SHP77 treated with DMSO at 0.1 percent for 48 hours (cell line): ENCODE results near the gene CCL27.

Experiments
- DNase-seq: peaks from one replicate; lab custom pipeline; 2025; lab: John Stamatoyannopoulos, UW

Gene CCL27

DNA sequence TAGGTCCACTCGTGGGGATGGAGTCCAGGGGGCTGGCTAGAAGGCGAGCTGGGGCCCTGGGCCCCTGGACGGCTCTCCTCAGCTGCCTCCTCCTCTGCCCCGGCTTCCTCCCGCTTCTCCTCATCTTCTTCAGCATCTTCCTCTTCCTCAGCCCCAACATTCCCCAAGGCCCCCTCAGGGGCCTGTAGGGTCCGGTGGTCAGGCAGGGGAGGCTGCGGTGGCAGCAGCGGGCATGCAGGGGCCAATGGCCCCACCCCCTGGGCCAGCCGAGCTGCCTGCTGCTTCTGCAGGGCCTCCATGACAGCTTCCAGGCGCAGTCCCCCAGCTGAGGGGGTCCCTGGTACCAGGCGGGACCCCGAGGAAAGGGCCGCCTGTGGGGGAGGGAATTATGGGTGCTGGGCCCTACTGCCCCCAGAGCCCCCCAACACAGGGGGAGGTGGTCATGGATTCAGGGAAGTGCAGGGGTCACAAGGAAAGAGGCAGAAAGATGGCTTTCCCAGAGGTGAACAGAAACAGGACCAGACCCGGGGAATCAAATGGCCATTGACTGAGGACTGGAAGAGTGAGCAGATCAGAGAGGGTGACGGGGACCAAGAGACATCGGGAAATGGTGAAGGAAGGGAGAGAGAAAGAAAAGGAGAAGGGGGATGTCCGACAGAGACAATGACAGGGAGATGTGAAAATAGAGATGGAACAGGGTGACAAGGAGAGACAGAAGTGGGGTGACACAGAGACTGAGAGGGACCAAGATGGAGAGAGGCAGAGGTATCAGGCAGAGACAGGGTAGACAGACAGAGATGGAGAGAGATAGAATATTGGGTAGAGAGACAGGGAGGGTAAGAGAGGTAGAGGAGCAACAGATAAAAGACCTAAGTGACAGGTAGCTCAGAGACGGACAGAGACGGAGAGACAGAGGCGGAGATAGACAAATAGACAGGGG lies 34.5 kb downstream of the CCL27 start:
- DNase-seq = no peak

DNA sequence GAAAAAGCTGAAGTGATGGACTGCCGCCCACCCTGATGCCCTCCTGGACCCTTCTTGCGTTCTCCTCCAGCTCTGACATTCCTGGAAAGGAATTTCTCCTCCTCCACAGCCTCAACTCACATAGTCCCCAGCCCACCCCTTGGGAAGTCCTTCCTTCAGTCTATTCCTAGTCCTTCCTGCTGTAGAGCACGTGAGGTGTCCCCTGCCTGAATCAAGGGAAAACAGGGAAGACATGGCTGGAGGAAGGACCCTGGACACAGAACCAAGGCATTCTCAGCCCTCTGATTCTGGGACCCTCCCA lies 37.3 kb downstream of the CCL27 start:
- no peak for DNase-seq

DNA sequence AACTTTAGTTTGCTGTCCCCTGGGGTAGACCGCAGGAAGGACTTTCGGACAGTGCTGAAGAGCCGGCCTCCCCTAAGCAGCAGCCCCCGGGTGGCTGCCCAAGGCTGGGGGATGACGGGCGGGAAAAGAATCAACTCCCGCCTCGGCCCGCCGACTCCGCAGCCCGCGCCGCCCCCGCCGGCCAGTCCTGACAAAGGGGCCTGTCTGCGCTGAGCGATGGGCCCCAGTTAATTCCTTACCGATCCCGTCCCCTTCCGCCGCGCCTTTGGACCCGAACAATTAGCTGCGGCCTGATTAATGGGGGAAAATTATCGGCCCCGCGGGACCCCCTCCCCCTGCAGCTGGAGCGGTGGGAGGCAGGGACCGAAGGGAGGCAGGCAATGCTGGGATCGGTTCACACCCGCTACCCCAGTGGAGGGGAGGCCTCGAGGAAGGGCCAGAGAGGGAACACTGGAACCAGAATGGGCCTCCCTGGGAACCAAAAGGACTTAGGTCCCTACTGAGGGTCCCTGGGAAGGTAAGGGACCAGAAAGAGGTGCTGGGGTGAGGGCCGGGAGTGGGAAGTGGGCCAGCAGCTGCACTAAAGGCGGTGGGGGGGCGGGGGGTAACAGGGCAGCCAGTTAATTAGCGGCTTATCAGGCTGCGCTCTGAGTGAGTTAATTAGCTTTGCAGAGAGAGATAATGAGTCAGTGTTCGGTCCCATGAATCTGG lies 37.8 kb downstream of the CCL27 start:
- DNase-seq = no peak

DNA sequence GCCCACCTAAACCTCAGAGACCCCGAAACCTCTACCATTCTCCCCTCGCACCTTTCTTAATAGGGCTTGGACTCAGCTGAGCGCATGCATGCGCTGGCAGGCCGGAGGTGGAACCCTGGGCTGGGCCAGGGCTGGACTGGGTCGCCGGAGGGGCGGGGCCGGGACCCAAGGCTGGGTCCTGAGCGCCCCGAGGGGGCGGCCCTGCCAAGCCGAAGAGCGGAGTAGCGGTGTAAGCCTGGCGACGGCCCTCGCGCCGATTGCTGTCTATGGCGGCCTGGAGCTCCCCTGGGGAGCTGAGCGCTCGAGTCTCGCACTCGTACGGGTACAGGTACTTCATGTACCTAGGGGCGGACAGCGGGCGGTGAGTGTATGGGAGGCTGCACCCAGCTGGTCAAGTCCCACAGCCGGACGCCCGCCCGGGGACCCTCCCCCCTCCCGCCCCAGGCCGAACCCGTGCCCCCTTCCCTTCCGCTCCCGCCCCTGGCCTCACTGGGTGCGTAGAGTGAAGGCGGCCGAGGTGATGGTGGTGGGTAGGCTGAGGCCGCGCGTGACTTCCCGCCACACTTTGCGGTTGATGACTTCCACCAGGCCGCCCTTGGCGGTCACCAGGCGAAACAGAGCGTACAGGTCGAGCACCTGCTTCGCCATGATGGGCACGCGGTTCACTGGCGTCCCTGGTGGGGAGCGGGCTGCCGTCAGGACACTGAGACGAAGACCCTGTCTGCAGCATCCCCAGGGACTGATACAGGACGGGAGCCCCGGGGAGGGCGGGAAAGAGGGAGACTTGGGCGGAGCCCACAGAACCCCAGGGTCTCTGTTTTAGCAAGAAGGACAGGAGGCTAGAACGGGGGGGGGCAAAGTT lies 38.9 kb downstream of the CCL27 start:
- DNase-seq = no peak

DNA sequence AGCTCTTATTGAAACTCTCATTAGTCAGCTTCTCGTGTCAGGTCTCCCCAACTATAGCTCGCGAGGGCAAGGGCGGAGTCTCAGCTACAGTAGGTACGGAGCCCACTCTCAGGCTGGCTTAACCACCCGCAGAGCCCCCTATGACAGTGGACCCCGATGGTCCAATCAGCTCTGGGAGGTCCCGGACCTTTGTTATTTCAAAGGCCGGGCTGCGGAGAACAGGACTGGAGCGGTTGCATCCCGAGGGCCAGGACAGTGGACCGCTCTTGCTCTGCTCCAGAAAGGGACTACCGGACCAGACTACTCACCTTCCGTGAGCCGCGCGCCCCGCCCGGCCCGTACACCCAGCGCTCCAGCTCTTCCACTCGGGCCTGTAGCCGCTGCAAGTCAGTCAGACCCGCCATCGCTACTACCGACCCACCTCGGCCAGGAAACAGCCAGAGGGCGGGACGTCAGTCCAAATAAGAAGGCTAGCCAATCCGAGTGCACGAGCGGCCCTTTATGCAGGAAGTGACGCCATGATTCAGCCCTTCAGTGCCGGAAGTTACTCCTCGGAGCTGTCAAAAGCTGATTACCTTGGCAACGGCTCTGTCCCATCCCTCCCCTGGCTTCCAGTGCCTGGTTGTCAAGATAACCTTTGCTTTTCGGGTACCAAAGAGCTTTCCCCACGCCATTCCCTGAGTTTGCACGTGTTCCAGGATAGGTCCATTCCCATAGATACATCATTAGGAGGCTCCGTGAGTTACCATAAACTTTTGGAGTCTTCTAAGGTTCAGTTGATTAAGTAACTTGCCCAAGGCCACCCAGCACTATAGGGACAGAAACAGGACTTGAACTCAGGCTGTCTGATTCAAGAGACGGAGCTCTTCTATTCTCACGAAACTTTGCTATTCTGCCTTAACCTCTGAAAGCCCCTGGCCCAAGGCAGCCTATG lies 42.1 kb downstream of the CCL27 start, which contains the start of gene DCTN3:
DCTN3 (minus strand) TSS at position 435 of the 934 bp plus-strand sequence; CDS start at position 404, 31 bp downstream.
- DNase-seq = peak; percentile 66

DNA sequence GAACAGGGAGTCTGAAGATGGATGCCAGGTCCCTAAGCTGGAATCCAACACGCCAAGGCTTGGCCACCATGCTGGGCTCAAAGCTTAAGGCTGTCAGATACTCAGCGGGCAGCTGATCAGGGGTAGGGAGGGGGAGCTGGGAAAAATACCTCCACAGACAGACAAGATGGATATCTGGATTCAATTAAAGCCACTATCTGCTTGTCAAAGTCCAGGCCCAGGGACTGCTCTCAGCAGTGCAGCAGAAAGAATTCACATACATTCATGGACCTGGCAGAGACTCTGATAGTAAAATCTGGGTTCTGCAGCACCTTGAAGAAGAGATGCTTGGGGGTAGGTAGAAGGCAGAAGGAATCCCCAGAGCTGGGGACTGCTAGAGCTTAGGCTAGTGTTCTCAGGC lies 47.3 kb downstream of the CCL27 start:
- DNase-seq = no peak

DNA sequence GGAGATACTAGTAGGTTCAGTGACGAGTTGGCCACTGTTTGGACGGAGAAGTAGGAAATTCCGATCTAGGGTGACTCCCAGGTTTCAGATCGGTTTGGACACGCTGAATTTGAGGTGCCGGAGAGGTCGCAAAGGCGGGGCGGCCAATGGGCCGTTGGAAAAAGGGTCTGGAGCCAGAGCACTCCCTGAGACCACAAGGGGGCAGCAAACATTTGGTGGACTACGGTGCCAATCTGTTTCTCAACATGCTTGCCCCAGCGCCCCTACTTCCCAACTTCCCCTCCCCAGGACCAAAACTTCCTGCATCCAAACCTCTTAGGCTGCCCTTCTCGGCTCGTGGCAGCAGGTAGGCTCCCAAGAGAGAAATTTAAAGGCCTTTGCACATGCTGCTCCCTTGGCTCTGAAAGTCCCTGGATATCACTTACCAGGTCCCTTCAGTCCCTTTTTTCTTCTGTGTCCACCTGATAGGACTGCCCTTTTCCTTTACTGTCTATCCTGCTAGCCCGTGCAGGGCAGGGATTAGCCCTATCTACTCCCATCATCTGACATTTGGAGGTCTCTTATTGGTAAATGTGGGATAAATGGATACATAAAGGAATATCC lies 49.6 kb downstream of the CCL27 start:
- DNase-seq = peak; percentile 12
